MV-4-11 (cell line): ENCODE results near the gene ARF4.
"Not testable (repeated sequence)": the region's sequence is repeated elsewhere in the genome, so short reads cannot be mapped to it uniquely, and the experiment has no call there.

Experiments used
- DNase-seq: peaks from one replicate; lab custom pipeline; 2025; lab: John Stamatoyannopoulos, UW

The ARF4 gene

GRCh38 chr3:57597127-57597923, at the start of gene ARF4:
ARF4 (minus strand) TSS chr3:57597344; CDS start chr3:57597140, 204 bp downstream.
- peak; percentile 100 for DNase-seq

- no peak for DNase-seq
Observed at GRCh38 chr3:57646723-57647122, 49.6 kb upstream of the ARF4 start.

- no peak for DNase-seq
Observed at GRCh38 chr3:57644740-57645139, 47.6 kb upstream of the ARF4 start.

- no peak for DNase-seq
Observed at GRCh38 chr3:57637391-57637790, 40.2 kb upstream of the ARF4 start.

- DNase-seq, result not testable (repeated sequence)
Observed at GRCh38 chr3:57634259-57634658, 37.1 kb upstream of the ARF4 start.

GRCh38 chr3:57627976-57628375, 30.8 kb upstream of the ARF4 start:
- DNase-seq, result no peak

GRCh38 chr3:57624801-57625200, 27.7 kb upstream of the ARF4 start:
- DNase-seq, result no peak

GRCh38 chr3:57622362-57622761, 25.2 kb upstream of the ARF4 start:
- DNase-seq, result no peak

- DNase-seq, result no peak
Observed at GRCh38 chr3:57617739-57618138, 20.6 kb upstream of the ARF4 start.

- no peak for DNase-seq
Observed at GRCh38 chr3:57616233-57616632, 19.1 kb upstream of the ARF4 start.

GRCh38 chr3:57611870-57612269, 14.7 kb upstream of the ARF4 start:
- not testable (repeated sequence) for DNase-seq

GRCh38 chr3:57605683-57606082, 8.5 kb upstream of the ARF4 start:
- DNase-seq, result no peak

- DNase-seq, result no peak
Observed at GRCh38 chr3:57604971-57605370, 7.8 kb upstream of the ARF4 start.

- no peak for DNase-seq
Observed at GRCh38 chr3:57600195-57600594, 3.1 kb upstream of the ARF4 start.

- peak; percentile 4 for DNase-seq
Observed at GRCh38 chr3:57598765-57599360, 1.7 kb upstream of the ARF4 start.

- DNase-seq, result peak; percentile 73
Observed at GRCh38 chr3:57596495-57597126, 533 bp downstream of the ARF4 start.

- DNase-seq, result no peak
Observed at GRCh38 chr3:57594576-57594975, 2.6 kb downstream of the ARF4 start.

- no peak for DNase-seq
Observed at GRCh38 chr3:57594144-57594543, 3.0 kb downstream of the ARF4 start.

GRCh38 chr3:57592306-57592705, 4.8 kb downstream of the ARF4 start:
- DNase-seq, result no peak

- no peak for DNase-seq
Observed at GRCh38 chr3:57587905-57588304, 9.2 kb downstream of the ARF4 start.

- DNase-seq, result no peak
Observed at GRCh38 chr3:57586778-57587177, 10.4 kb downstream of the ARF4 start.

- DNase-seq, result no peak
Observed at GRCh38 chr3:57583544-57583943, 13.6 kb downstream of the ARF4 start.

- DNase-seq, result no peak
Observed at GRCh38 chr3:57582474-57583168, 14.5 kb downstream of the ARF4 start.
